ENCODE results near the gene DLG2.

DNA sequence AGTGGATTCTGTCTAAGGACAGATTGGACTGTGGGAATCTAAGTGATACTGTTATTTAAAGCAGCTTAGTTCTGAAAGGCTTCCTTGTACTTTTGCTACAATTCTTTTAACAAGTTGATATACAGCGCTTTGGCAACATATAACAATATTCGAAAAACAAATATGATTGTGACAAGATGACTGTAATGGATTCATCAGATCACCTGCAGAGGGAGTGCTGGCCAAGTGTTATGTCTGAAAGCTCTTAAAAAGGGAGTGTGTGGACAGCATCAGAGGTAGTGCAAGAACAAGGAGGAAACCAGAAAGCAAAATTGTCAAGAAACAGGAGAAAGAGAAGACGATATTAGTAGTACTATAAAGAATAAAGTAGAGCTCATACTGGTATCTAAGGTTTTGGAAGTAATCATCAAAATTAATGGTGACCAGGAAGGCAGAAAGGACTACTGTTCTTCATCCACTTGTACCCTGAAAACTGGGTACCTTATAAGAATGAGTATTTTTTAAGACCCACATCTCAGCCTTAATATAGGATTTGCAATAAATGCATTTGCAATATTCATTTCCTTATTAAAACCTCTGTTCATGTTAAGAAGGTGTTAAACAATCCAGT, 1229.0 kb downstream of the DLG2 start:
- TF ChIP-seq, protein P1, sequence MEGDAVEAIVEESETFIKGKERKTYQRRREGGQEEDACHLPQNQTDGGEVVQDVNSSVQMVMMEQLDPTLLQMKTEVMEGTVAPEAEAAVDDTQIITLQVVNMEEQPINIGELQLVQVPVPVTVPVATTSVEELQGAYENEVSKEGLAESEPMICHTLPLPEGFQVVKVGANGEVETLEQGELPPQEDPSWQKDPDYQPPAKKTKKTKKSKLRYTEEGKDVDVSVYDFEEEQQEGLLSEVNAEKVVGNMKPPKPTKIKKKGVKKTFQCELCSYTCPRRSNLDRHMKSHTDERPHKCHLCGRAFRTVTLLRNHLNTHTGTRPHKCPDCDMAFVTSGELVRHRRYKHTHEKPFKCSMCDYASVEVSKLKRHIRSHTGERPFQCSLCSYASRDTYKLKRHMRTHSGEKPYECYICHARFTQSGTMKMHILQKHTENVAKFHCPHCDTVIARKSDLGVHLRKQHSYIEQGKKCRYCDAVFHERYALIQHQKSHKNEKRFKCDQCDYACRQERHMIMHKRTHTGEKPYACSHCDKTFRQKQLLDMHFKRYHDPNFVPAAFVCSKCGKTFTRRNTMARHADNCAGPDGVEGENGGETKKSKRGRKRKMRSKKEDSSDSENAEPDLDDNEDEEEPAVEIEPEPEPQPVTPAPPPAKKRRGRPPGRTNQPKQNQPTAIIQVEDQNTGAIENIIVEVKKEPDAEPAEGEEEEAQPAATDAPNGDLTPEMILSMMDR (IDR thresholded peaks at IDR 0.05): no peak
- TF ChIP-seq POLR2A (IDR thresholded peaks at IDR 0.05): no peak
- TF ChIP-seq EP300 (IDR thresholded peaks at IDR 0.05): no peak
- TF ChIP-seq POLR2AphosphoS5 (IDR thresholded peaks at IDR 0.05): no peak

Measured in sigmoid colon (tissue), 4 donors.